Liver (tissue), 3 donors: ENCODE data around the gene WWOX.

Experiments used
- JUND ChIP-seq, 2 donors: IDR thresholded peaks; 2 replicates each; pipeline ENCODE4 v1.6.1; 2016; ENCODE audit warnings: antibody characterized with exemption in 2 of 2
- TF ChIP-seq, protein P1 (sequence below): fragments of 150-350 bp; IDR thresholded peaks from 2 replicates; pipeline ENCODE4 v1.5.1; 2017; ENCODE audit warnings: improper control_type of control experiment, low read depth, low read length; ENCODE audit not compliant: missing input control
- donor health status: healthy.
- donor health status: healthy.

- no peak for TF ChIP-seq JUND (IDR thresholded peaks at IDR 0.05)
- TF ChIP-seq, protein P1, sequence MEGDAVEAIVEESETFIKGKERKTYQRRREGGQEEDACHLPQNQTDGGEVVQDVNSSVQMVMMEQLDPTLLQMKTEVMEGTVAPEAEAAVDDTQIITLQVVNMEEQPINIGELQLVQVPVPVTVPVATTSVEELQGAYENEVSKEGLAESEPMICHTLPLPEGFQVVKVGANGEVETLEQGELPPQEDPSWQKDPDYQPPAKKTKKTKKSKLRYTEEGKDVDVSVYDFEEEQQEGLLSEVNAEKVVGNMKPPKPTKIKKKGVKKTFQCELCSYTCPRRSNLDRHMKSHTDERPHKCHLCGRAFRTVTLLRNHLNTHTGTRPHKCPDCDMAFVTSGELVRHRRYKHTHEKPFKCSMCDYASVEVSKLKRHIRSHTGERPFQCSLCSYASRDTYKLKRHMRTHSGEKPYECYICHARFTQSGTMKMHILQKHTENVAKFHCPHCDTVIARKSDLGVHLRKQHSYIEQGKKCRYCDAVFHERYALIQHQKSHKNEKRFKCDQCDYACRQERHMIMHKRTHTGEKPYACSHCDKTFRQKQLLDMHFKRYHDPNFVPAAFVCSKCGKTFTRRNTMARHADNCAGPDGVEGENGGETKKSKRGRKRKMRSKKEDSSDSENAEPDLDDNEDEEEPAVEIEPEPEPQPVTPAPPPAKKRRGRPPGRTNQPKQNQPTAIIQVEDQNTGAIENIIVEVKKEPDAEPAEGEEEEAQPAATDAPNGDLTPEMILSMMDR, result no peak
These were observed 587.1 kb downstream of the WWOX start for GRCh38 chr16:78686601-78687000.
